AG04449 (cell line): ENCODE data around the gene VMO1.

Experiments
- CTCF ChIA-PET: fragments of 350-600 bp; formaldehyde crosslinking; extraction: SDS; loops from one replicate; lab custom pipeline; 2021; ENCODE audit warnings: antibody characterized with exemption; lab: Yijun Ruan, JAX
- POLR2A ChIA-PET: fragments of 400-600, 350-600 bp; formaldehyde crosslinking; extraction: SDS; loops from one replicate; lab custom pipeline; 2020; ENCODE audit warnings: antibody characterized with exemption, inconsistent platforms; lab: Yijun Ruan, JAX
- DNase-seq: peaks from one replicate; pipeline ENCODE4 v3.0.0-alpha.2; 2010; ENCODE audit warnings: low read depth, low spot score
- H3K4me3 ChIP-seq: 2 replicates; pipeline ENCODE4 v1.5.1; 2011; ENCODE audit warnings: low read depth, mild to moderate bottlenecking, control low read depth, low read length
- CTCF ChIP-seq: IDR thresholded peaks from one replicate; pipeline ENCODE4 v1.5.1; 2011; ENCODE audit warnings: mild to moderate bottlenecking, moderate library complexity, low read length, control low read depth, inconsistent platforms; ENCODE audit not compliant: insufficient read depth; ENCODE audit errors: missing control alignments

Gene VMO1

GRCh38 chr17:4789951-4790704 lies 4.0 kb upstream of the VMO1 start:
- ChIA-PET CTCF (interaction anchor here (0.6 to 8.9 kb wide), 43 partner anchors 9 to 643 kb away, joined by 3 to 154 read pairs (median 4); partner anchors contain the start of genes C17orf107, CHRNE, MED11 and PELP1), POLR2A (interaction anchor here (0.7 to 1.5 kb wide), 6 partner anchors 11 to 177 kb away, joined by 3 to 6 read pairs (median 4); partner anchors contain the start of genes ARRB2, CHRNE and PLD2)
- TF ChIP-seq CTCF, result peak; percentile 93
- peak; percentile 17 for DNase-seq
- peak overlapping the region; percentile 67 for H3K4me3 ChIP-seq

GRCh38 chr17:4789701-4789950 lies 3.5 kb upstream of the VMO1 start:
- DNase-seq, result no peak
- CTCF ChIA-PET, result interaction anchor here (0.7 to 8.9 kb wide), 32 partner anchors 10 to 366 kb away, joined by 3 to 154 read pairs (median 6); partner anchors contain the start of genes C17orf107, CHRNE, MED11 and PELP1
- POLR2A ChIA-PET, result interaction anchor here (1.3 to 1.5 kb wide), 3 partner anchors 10 to 80 kb away, joined by 4 to 6 read pairs (median 5); partner anchors contain the start of genes ARRB2 and PLD2
- TF ChIP-seq CTCF, result no peak
- peak overlapping the region; percentile 67 for H3K4me3 ChIP-seq

DNA sequence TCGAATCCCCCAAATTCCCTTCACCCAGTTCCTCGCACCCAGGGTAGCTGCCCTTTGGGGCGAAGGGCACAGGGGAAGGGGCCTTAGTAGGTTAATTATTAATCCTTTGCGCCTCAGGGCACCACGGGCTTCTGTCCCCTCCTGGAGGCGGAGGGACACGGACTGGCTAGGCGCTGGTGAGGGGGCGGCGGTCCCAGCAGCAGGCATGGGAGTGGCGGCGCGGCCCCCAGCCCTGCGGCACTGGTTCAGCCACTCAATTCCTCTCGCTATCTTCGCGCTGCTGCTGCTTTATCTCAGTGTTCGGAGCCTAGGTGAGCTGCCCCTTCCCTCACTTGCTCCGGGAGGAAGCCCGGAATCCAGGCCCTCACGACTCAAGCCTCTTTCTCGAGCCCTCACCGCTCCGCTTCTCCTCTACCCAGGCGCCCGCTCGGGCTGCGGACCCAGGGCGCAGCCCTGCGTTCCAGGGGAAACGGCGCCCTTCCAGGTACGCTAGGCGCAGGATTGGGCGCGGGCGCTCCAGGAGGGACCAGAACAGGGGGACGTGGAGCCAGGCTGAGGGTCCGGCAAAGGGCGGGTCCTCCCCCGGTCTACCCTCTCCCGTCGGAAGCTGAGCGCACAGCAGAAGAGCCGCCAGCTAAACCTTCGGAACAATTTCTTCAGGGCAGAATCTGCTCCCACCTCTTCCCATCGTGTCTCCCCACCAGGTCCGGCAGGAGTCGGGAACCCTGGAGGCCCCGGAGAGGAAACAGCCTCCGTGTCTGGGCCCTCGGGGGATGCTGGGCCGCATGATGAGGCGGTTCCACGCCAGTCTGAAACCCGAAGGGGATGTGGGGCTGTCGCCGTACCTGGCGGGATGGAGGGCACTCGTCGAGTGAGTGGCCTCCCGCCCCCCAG lies 2.9 kb upstream of the VMO1 start, which contains the start of gene GLTPD2:
Gene GLTPD2 (plus strand): TSS at position 158 of the 894 bp plus-strand sequence. CDS start 48 bp downstream, at position 206.
- CTCF ChIA-PET, result interaction anchor here (0.6 to 8.9 kb wide), 35 partner anchors 8 to 365 kb away, joined by 3 to 154 read pairs (median 5); partner anchors contain the start of genes C17orf107, CHRNE, MED11 and PELP1
- H3K4me3 ChIP-seq, result peak within 1 kb of the TSS; percentile 67
- no peak for DNase-seq
- no peak for TF ChIP-seq CTCF
- POLR2A ChIA-PET, result interaction anchor here (1.3 to 1.5 kb wide), 3 partner anchors 10 to 79 kb away, joined by 4 to 6 read pairs (median 5); partner anchors contain the start of genes ARRB2 and PLD2

DNA sequence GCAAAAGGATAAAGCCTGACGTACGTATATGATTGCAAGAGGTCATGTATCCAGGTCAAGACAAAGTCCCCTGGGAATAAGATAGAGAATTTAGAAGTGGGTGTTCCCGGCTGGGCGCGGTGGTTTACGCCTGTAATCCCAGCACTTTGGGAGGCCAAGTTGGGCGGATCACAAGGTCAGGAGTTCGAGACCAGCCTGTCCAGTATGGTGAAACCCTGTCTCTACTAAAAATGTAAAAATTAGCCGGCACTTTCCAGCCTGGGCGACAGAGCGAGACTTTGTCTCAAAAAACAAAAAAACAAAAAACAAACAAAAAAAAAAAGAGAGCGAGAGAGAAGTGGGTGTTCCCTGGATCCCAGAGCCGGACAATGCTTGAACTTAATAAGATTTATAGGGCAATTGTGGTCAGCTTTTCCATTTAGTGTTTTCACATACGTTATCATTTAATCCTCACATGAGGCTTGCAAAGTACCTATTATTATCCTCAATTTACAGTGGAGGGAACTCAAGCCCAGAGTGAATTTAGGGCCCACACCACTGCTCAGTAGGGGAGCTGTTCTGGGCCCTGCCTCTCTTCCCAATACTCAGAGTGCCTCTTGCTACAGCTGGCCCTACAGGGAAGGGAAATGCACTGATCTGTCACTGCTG lies 2.1 kb upstream of the VMO1 start:
- DNase-seq, result no peak
- H3K4me3 ChIP-seq, result peak overlapping the region; percentile 67; the same call in 1 of the 2 replicates
- ChIA-PET POLR2A (no interaction called here), CTCF (interaction anchor here (0.6 to 8.9 kb wide), 17 partner anchors 9 to 273 kb away, joined by 3 to 154 read pairs (median 5); partner anchors contain the start of genes C17orf107, CHRNE, MED11 and PLD2)
- no peak for TF ChIP-seq CTCF

- CTCF ChIA-PET, result interaction anchor here (0.8 to 8.9 kb wide), 12 partner anchors 10 to 275 kb away, joined by 3 to 154 read pairs (median 6); partner anchors contain the start of genes C17orf107, CHRNE, PSMB6 and TM4SF5
- H3K4me3 ChIP-seq, result no peak overlapping the region; the same call in 1 of the 2 replicates
- TF ChIP-seq CTCF, result no peak
- DNase-seq, result no peak
- POLR2A ChIA-PET, result no interaction called here
Measured at GRCh38 chr17:4786516-4786915, 352 bp upstream of the VMO1 start.
